GM12878 (cell line): ENCODE results near the gene FGR. TPM values are rescaled to one million over a fixed set of nuclear protein-coding genes. Genes with fewer than 3 reads are reported as not detected.

Experiments
- ASH2L ChIP-seq: fragments of 300-600, 200-600 bp; sonication (generic); IDR thresholded peaks from 2 replicates; pipeline ENCODE4 v1.6.1; 2017; ENCODE audit warnings: low read depth, mild to moderate bottlenecking, borderline replicate concordance
- CBFB ChIP-seq: IDR thresholded peaks from 2 replicates; pipeline ENCODE4 v1.6.1; 2016; ENCODE audit warnings: antibody characterized with exemption, low read depth
- EP300 ChIP-seq, 2 experiments: fragments of 150-350 bp in 1 of 2; IDR thresholded peaks; 2 replicates each; pipeline ENCODE4 v1.6.1; 2011 to 2012; ENCODE audit warnings: low read depth in 2 of 2, low read length in 2 of 2, borderline replicate concordance in 1 of 2, improper control_type of control experiment in 1 of 2, inconsistent platforms in 1 of 2; ENCODE audit not compliant: control insufficient read depth in 1 of 2
- GATAD2B ChIP-seq: fragments of 450-650 bp; conservative IDR thresholded peaks from 2 replicates; pipeline ENCODE4 v1.6.1; 2017; ENCODE audit warnings: low read depth, mild to moderate bottlenecking, moderate library complexity
- HDAC6 ChIP-seq: fragments of 200-600 bp; sonication (generic); IDR thresholded peaks from one replicate; pipeline ENCODE4 v1.8.0; 2017; ENCODE audit warnings: antibody characterized with exemption; ENCODE audit not compliant: unreplicated experiment
- NR2F1 ChIP-seq: fragments of 450-650 bp; conservative IDR thresholded peaks from 2 replicates; pipeline ENCODE4 v1.6.1; 2017; ENCODE audit warnings: mild to moderate bottlenecking
- POU2F2 ChIP-seq: IDR thresholded peaks from 3 replicates; pipeline ENCODE4 v1.6.1; 2011; ENCODE audit warnings: low read depth, mild to moderate bottlenecking, low read length, borderline replicate concordance
- RAD21 ChIP-seq: IDR thresholded peaks from 2 replicates; pipeline ENCODE4 v1.6.1; 2011; ENCODE audit warnings: mild to moderate bottlenecking, low read depth, low read length, moderate library complexity; ENCODE audit not compliant: insufficient read depth
- TCF12 ChIP-seq: IDR thresholded peaks from 2 replicates; pipeline ENCODE4 v1.6.1; 2011; ENCODE audit warnings: low read depth, mild to moderate bottlenecking, low read length
- USF2 ChIP-seq: IDR thresholded peaks from 2 replicates; pipeline ENCODE4 v1.6.1; 2011; ENCODE audit warnings: low read depth, low read length, improper control_type of control experiment, borderline replicate concordance
- ZBTB11 ChIP-seq: fragments of 450-650 bp; formaldehyde crosslinking; IDR thresholded peaks from 2 replicates; pipeline ENCODE4 v1.5.0; 2022; ENCODE audit warnings: mild to moderate bottlenecking, missing genetic modification characterization
- ZBTB33 ChIP-seq: fragments of 450-650 bp; IDR thresholded peaks from 2 replicates; pipeline ENCODE4 v1.6.1; 2017; ENCODE audit warnings: mild to moderate bottlenecking
- ZNF24 ChIP-seq: fragments of 450-650 bp; IDR thresholded peaks from 2 replicates; pipeline ENCODE4 v1.6.1; 2017; ENCODE audit warnings: antibody characterized with exemption, mild to moderate bottlenecking
- ZZZ3 ChIP-seq: IDR thresholded peaks from 2 replicates; pipeline ENCODE4 v1.6.1; 2011; ENCODE audit warnings: low read depth; ENCODE audit not compliant: control insufficient read depth, insufficient read length
- polyA plus RNA-seq, 11 experiments: library from polyadenylated mRNA; depleted of rRNA in 4 of 11; unstranded in 6 of 11; stranded (reverse) in 5 of 11; fragments of >200 nt; fragmentation: Nextera tagmentation in 4 of 11; fragmentation: Illumina TruSeq in 1 of 11; extraction: Ambion mirVana in 4 of 11; extraction: Trizol in 1 of 11; gene quantifications; 1 replicate in 1 of 11; 2 replicates in 10 of 11; pipeline versions ENCODE4 v1.2.1 to v1.2.3, GENCODE V29; 2011 to 2016; ENCODE audit warnings: inconsistent platforms in 2 of 11, missing spikeins in 2 of 11, low read depth in 1 of 11
- total RNA-seq, 4 experiments: library from RNA; depleted of rRNA in 3 of 4; stranded (reverse); fragments of >200 nt in 3 of 4; fragmentation: Illumina TruSeq in 1 of 4; extraction: Trizol in 1 of 4; gene quantifications; 2 replicates each; pipeline versions ENCODE4 v1.2.1 to v1.2.3, GENCODE V29; 2013 to 2021
- TF ChIP-seq, protein P1 (sequence below): fragments of 450-650 bp; IDR thresholded peaks from 2 replicates; pipeline ENCODE4 v1.6.1; 2016; ENCODE audit warnings: mild to moderate bottlenecking
- TF ChIP-seq, protein P2 (sequence below): fragments of 450-650 bp; formaldehyde crosslinking; IDR thresholded peaks from 2 replicates; pipeline ENCODE4 v1.4.0; 2022; ENCODE audit warnings: mild to moderate bottlenecking, moderate library complexity
- TF ChIP-seq, protein P3 (sequence below): IDR thresholded peaks from 2 replicates; pipeline ENCODE4 v1.6.1; 2012; ENCODE audit warnings: low read depth, low read length, improper control_type of control experiment

Gene FGR
- total and polyA plus RNA-seq, 10 of the 15 experiments (the other 5 are each of a cell fraction or from before 2014, with no cell fraction given): 10.9 to 193 (median 74.7) TPM

- TF ChIP-seq, protein P1, sequence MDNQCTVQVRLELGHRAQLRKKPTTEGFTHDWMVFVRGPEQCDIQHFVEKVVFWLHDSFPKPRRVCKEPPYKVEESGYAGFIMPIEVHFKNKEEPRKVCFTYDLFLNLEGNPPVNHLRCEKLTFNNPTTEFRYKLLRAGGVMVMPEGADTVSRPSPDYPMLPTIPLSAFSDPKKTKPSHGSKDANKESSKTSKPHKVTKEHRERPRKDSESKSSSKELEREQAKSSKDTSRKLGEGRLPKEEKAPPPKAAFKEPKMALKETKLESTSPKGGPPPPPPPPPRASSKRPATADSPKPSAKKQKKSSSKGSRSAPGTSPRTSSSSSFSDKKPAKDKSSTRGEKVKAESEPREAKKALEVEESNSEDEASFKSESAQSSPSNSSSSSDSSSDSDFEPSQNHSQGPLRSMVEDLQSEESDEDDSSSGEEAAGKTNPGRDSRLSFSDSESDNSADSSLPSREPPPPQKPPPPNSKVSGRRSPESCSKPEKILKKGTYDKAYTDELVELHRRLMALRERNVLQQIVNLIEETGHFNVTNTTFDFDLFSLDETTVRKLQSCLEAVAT: peak; percentile 88
- peak; percentile 95 for TF ChIP-seq NR2F1
- 0 out of 4 replicates have a peak, but pooled peaks of 1 of the 2 experiments have one; percentile 16 for TF ChIP-seq EP300 (IDR thresholded peaks at IDR 0.05; ENCODE audit: borderline replicate concordance in 1 of 2, control insufficient read depth in 1 of 2, low read depth in 2 of 2, low read length in 2 of 2)
- TF ChIP-seq POU2F2: no peak
- TF ChIP-seq CBFB: peak; percentile 38; the same call in 1 of the 2 replicates
- no peak for TF ChIP-seq USF2
- TF ChIP-seq ZZZ3: no peak
- no peak for TF ChIP-seq ZNF24
- TF ChIP-seq, protein P2, sequence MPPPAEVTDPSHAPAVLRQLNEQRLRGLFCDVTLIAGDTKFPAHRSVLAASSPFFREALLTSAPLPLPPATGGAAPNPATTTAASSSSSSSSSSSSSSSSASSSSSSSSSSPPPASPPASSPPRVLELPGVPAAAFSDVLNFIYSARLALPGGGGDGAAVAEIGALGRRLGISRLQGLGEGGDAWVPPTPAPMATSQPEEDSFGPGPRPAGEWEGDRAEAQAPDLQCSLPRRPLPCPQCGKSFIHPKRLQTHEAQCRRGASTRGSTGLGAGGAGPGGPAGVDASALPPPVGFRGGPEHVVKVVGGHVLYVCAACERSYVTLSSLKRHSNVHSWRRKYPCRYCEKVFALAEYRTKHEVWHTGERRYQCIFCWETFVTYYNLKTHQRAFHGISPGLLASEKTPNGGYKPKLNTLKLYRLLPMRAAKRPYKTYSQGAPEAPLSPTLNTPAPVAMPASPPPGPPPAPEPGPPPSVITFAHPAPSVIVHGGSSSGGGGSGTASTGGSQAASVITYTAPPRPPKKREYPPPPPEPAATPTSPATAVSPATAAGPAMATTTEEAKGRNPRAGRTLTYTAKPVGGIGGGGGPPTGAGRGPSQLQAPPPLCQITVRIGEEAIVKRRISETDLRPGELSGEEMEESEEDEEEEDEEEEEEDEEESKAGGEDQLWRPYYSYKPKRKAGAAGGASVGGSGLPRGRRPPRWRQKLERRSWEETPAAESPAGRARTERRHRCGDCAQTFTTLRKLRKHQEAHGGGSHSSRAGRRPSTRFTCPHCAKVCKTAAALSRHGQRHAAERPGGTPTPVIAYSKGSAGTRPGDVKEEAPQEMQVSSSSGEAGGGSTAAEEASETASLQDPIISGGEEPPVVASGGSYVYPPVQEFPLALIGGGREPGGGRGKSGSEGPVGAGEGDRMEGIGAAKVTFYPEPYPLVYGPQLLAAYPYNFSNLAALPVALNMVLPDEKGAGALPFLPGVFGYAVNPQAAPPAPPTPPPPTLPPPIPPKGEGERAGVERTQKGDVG: no peak
- TF ChIP-seq, protein P3, sequence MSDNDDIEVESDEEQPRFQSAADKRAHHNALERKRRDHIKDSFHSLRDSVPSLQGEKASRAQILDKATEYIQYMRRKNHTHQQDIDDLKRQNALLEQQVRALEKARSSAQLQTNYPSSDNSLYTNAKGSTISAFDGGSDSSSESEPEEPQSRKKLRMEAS: no peak
- TF ChIP-seq ZBTB11 (CRISPR knock-in tag): no peak
- no peak for TF ChIP-seq ZBTB33
- TF ChIP-seq TCF12: no peak
- TF ChIP-seq ASH2L: no peak
- no peak for TF ChIP-seq RAD21
- TF ChIP-seq HDAC6: no peak
- TF ChIP-seq GATAD2B: no peak
These were observed 16.5 kb downstream of the FGR start (continued) for GRCh38 chr1:27618341-27619082.
